Measurements from ENCODE around the gene WDFY4. TPM values are rescaled to one million over a fixed set of nuclear protein-coding genes. Genes with fewer than 3 reads are reported as not detected.

The WDFY4 gene
- total RNA-seq, 1 donor from 2014 or later = 26.5 TPM

DNA sequence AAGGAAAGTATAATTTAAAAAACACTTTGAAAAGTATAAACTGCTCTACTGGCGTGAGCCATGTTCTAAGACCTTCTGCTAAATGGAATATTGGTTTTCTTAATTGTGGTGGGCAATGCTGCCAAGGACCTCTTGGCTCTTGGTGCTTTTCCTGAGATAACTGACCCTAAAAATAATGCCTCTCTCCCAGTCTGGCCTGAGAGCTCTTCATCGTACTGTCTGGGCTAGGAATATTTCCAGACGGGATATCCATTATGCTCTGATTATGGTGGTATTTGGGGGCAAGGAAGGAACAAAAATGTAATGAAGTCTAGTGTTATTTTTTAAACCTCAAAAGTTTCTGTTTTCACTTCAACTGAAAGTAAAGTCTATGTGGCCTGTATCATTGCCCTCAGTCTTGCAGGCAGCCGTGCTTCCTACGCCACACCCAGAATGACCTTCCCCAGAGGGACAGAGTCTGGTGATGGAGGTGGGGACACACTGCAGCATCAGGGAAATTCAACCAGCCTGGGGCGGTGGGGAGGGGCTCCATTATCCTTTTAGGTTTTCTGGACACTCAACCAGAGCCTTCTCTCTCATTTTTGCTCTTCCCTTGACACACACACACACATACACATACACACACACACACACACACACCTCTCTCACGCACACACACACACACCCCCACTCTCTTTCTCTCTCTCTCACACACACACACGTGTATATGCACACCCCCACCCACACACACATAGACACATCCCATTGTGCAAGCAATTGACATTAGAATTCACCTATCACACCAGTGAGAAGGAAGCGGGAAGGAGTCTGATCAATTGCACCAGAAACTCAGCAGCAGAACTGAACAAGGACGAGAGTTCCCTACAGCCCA lies 155.4 kb downstream of the WDFY4 start:
- no peak overlapping the region for H3K27ac ChIP-seq
- no peaks in the 10 kb centered on the region for H3K36me3 ChIP-seq
- DNase-seq (no peak), ATAC-seq (no peak)
- no peaks in the 10 kb centered on the region for H3K27me3 ChIP-seq
- no peak overlapping the region for H3K4me3 ChIP-seq
- H3K4me1 ChIP-seq = no peaks in the 10 kb centered on the region
- TF ChIP-seq, protein P1, sequence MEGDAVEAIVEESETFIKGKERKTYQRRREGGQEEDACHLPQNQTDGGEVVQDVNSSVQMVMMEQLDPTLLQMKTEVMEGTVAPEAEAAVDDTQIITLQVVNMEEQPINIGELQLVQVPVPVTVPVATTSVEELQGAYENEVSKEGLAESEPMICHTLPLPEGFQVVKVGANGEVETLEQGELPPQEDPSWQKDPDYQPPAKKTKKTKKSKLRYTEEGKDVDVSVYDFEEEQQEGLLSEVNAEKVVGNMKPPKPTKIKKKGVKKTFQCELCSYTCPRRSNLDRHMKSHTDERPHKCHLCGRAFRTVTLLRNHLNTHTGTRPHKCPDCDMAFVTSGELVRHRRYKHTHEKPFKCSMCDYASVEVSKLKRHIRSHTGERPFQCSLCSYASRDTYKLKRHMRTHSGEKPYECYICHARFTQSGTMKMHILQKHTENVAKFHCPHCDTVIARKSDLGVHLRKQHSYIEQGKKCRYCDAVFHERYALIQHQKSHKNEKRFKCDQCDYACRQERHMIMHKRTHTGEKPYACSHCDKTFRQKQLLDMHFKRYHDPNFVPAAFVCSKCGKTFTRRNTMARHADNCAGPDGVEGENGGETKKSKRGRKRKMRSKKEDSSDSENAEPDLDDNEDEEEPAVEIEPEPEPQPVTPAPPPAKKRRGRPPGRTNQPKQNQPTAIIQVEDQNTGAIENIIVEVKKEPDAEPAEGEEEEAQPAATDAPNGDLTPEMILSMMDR (IDR thresholded peaks at IDR 0.05) = no peak
- intact Hi-C loops (cut with DNase I) = no loop called here
- H3K9me3 ChIP-seq = no peaks in the 10 kb centered on the region

DNA sequence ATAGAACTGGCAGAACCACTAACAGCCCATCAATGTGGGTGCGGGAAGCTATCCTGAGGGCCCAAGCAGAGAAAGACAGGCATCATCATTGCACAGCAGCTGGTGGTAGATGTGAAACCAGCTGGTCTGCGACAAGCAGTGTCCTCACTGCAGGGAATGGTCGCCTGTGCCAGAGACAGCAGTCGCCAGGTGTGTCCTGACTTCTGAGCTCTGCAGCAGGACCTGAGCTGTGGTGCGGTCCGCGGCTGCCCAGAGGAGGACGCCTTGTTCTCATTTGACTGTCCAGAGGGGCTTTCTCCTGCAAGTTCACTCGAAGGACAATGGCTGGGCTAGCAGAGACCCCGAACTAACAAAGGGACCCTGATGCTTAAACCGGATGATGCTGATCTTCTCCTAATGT lies 157.6 kb downstream of the WDFY4 start:
- DNase-seq (no peak), ATAC-seq (no peak)
- no peaks in the 10 kb centered on the region for H3K4me1 ChIP-seq
- H3K4me3 ChIP-seq = no peak overlapping the region
- H3K27me3 ChIP-seq = no peaks in the 10 kb centered on the region
- TF ChIP-seq, protein P1 (IDR thresholded peaks at IDR 0.05) = no peak
- H3K9me3 ChIP-seq = no peaks in the 10 kb centered on the region
- no peak overlapping the region for H3K27ac ChIP-seq
- no peaks in the 10 kb centered on the region for H3K36me3 ChIP-seq
- intact Hi-C loops (cut with DNase I) = no loop called here

DNA sequence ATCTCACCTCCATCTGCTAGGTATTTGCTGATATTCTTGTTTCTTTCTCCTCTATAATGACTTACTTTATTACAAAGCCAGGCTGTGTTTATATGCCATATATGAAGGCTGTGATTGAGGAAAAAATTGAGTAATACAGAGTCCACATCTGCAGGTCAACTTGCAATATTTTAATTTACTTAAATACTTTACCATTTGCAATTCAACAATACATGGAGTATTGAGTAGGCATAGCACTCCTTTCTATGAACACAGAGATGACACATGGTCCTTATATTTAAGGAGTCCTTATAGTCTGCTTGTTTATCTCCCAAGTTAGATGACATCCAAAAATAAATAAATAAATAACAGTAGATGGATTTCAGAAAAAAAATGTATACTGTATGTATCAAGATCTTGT lies 158.5 kb downstream of the WDFY4 start:
- H3K27me3 ChIP-seq = no peaks in the 10 kb centered on the region
- TF ChIP-seq, protein P1 (IDR thresholded peaks at IDR 0.05) = no peak
- DNase-seq (no peak), ATAC-seq (no peak)
- intact Hi-C loops (cut with DNase I) = no loop called here
- H3K4me1 ChIP-seq = no peaks in the 10 kb centered on the region
- H3K9me3 ChIP-seq = no peaks in the 10 kb centered on the region
- H3K27ac ChIP-seq = no peak overlapping the region
- H3K4me3 ChIP-seq = no peak overlapping the region
- H3K36me3 ChIP-seq = no peaks in the 10 kb centered on the region

DNA sequence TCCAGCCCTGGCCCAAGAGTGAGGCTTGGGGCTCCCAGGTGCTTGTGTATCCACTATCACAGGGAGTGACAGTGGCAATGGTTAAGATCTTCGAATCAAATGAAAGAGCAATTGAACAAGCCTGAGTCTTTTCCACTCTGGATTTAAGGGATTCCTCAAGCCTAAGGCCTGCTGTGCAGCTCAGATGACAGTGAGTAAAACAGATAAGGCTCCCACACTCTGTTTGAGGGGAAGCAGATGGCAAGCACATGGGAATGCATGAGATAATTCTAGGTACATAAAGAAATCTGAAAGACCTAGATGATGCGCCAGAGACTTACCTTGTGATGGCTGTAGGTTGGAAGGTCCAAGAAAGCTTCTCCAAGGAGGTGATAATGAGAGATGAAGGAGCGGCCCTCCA lies 159.9 kb downstream of the WDFY4 start:
- Histone ChIP-seq H3K9me3 (no peaks in the 10 kb centered on the region), H3K36me3 (no peaks in the 10 kb centered on the region), H3K27ac (no peak overlapping the region), H3K4me3 (no peak overlapping the region), H3K4me1 (no peaks in the 10 kb centered on the region), H3K27me3 (no peaks in the 10 kb centered on the region)
- intact Hi-C loops (cut with DNase I) = no loop called here
- ATAC-seq (no peak), DNase-seq (no peak)
- TF ChIP-seq, protein P1 (IDR thresholded peaks at IDR 0.05) = no peak

DNA sequence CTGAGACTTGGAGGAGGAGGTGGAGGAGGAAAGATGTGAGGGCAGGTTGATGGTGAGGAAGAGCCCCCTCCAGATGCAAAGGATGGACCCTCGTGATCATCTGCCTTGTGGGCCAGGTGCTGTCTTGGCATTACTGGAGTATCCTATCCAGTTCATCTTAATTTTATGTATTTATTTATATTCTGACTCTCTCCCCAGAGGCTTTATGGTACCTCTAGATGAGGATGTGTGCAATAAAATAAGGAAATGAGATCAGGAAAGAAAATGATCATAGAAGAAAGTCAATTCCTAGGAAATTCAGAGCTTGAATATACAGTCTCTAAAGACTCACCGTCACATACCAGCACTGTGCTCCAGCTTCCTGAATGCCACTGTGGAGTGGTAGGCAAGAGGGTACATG lies 160.8 kb downstream of the WDFY4 start:
- Histone ChIP-seq H3K9me3 (no peaks in the 10 kb centered on the region), H3K4me3 (no peak overlapping the region), H3K4me1 (no peaks in the 10 kb centered on the region), H3K36me3 (no peaks in the 10 kb centered on the region), H3K27ac (no peak overlapping the region), H3K27me3 (no peaks in the 10 kb centered on the region)
- TF ChIP-seq, protein P1 (IDR thresholded peaks at IDR 0.05) = no peak
- ATAC-seq = no peak
- no peak for DNase-seq
- intact Hi-C loops (cut with DNase I) = no loop called here

Data from upper lobe of right lung (tissue), 1 donor.